Measurements from ENCODE around the gene ABO.
"Not testable (repeated sequence)": the region's sequence is repeated elsewhere in the genome, so short reads cannot be mapped to it uniquely, and the experiment has no call there.

The ABO gene

DNA sequence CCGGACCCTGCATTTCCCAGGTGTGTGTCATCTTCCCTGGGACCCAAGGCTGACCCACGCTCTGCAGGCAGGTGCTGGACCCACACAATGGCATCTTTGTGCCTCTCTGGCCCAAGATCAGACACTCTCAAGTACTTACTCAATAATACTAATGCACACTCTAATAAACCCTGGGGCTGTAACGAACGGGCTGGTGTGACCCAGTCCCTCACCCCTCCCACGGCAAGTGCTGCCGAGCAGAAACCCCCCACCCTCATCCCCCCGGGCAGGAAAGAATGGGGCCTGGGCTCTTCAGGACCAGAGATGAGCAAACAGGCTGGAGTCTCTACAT is 64.8 kb downstream of the ABO start:
- H3K4me1 Mint-ChIP-seq, result no peaks in the 10 kb centered on the region
- peaks cover 25% of the 10 kb centered on the region for H3K27me3 Mint-ChIP-seq
- no peak overlapping the region for H3K4me3 Mint-ChIP-seq
- H3K27ac Mint-ChIP-seq, result no peak overlapping the region
- H3K9me3 Mint-ChIP-seq, result no peaks in the 10 kb centered on the region
- H3K36me3 Mint-ChIP-seq, result no peaks in the 10 kb centered on the region

DNA sequence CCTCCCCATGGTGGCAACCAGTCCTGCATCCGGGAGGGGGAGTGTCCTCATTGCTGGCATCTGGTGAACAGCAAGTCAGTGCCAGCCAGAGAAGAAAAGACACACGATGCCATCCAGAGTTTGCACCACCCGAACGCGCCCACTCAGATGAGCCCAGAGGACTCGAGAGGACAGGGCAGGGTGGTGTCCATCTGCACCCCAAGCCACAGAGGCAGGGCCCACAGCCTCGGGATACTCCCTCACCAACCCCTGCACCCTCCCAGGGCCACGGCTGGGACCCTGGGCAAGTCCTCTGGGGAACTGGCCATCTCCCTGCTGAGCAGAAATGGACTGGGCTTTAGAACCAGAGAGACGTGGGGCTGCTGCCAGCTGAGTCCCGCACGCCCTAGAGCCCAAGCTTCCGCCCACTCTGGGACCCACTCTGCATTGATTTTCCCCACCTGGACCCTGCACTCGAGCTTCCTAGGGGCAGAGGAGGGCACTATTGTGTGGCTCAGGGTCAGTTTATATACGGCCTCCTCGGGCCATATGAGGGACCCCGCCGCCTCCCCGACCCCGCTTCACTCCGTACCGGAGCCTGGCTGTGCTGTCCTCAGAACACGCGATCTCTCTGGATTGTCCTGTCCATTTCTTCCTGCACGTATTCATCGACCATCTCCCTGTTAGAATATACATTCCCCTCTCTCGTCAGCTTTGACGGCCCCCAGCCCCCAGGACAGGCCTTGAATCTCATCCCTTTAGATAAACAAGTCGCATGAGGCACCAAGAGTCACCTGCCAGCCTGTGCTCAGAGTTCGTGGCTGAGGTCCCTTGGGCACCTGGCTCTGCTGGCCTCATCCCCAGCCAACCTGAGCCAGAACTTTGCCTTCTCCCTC is 65.4 kb downstream of the ABO start:
- peaks cover 22% of the 10 kb centered on the region for H3K27me3 Mint-ChIP-seq
- not testable (repeated sequence) for H3K4me1 Mint-ChIP-seq

DNA sequence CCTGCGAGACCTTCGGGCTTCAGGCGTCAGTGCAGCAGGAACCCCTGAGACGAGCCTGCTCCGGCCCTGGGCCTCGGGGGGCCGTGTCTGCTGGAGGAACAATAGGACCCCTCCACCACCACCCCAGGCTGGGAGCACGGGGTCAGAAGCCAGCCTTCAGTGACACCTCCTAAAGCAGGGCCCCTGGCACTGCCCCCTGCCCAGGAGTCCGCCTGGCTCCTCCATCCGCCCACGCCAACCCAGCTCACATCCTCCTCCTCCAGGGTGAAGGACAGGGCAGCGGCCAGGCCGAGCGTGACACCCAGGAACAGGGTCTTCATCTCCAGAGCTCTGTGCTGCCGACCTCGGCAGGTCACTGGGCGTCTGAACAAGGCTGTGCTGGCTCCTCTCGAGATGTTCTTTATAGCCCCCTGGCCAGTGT is 66.1 kb downstream of the ABO start, which contains the start of gene OBP2B:
OBP2B (minus strand) TSS at position 371 of the 421 bp plus-strand sequence; CDS start at position 320, 51 bp downstream.
- not testable (repeated sequence) for H3K36me3 Mint-ChIP-seq, H3K4me1 Mint-ChIP-seq, H3K4me3 Mint-ChIP-seq, H3K27ac Mint-ChIP-seq, H3K9me3 Mint-ChIP-seq
- peaks cover 18% of the 10 kb centered on the region for H3K27me3 Mint-ChIP-seq

More for the DNA sequence above, 65.4 kb downstream of the ABO start:
- not testable (repeated sequence) for H3K4me3 Mint-ChIP-seq, H3K36me3 Mint-ChIP-seq, H3K9me3 Mint-ChIP-seq, H3K27ac Mint-ChIP-seq

DNA sequence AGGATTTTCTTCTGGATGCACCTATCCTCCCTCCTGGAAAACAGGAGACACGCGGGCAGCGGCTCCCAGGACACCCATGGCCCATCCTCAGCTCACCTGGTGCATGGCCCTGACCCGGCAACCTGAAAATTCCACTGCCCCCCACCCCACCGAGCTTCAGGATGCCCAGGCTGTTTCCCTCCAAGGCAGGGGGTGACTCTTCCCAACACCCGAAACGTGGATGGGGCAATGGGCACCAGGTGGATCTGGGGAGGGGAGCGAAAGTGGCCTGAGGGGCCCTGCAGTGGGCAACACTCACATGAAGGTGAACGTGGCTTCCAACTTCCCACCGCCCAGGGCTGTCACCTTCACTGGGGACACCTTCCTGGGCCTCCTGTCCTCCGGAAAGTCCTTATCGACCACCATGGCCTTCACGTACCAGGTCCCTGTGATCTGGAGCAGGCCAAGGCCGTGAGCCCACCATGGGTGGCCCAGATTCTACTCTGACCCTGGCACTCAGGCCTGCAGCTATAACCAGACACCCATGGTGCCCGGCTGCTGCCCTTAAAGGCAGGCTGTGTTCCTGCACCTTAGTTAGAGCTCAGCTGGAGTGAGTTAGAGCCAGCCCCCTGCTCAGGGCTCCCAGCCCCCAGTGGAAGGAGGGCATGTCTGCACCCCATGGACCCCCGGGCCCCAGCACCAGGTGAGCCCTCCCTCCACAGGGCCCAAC is 66.7 kb downstream of the ABO start:
- H3K4me1 Mint-ChIP-seq, H3K4me3 Mint-ChIP-seq, H3K9me3 Mint-ChIP-seq, H3K36me3 Mint-ChIP-seq, H3K27ac Mint-ChIP-seq: not testable (repeated sequence)
- H3K27me3 Mint-ChIP-seq, result peaks cover 18% of the 10 kb centered on the region

- Mint-ChIP-seq H3K36me3 (no peaks in the 10 kb centered on the region), H3K27ac (no peak overlapping the region), H3K27me3 (peaks cover 15% of the 10 kb centered on the region)
These were observed 67.3 kb downstream of the ABO start for GRCh38 chr9:133207540-133208170.

DNA sequence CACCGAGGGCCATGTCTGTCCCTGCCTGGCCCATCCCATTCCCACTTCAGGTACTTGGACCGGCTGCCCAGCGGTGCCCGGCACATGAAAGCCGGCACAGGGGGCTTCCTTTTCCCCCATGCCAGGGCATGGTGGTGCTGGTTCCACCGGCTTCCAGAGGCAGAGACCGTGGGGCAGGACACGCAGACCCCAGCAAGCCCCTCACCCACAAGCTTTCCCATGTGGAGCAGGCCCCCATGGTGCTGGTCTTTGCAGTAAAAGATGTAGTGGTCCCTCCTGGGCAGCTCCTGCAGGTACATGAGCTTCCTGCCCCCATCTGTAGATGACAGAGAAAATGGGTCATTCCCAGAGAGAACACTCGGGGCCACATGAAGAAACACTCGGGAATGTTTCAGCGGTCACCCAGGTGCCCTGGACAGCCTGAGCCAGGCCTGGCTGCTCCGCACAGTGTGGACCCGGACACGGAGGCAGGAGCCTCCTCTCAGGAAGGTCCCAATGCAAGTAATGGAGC is 67.9 kb downstream of the ABO start:
- Mint-ChIP-seq H3K4me1 (no peaks in the 10 kb centered on the region), H3K36me3 (no peaks in the 10 kb centered on the region), H3K27ac (no peak overlapping the region), H3K27me3 (peaks cover 14% of the 10 kb centered on the region), H3K4me3 (no peak overlapping the region), H3K9me3 (no peaks in the 10 kb centered on the region)

More at GRCh38 chr9:133207540-133208170, 67.3 kb downstream of the ABO start:
- H3K9me3 Mint-ChIP-seq, result no peaks in the 10 kb centered on the region
- no peak overlapping the region for H3K4me3 Mint-ChIP-seq
- H3K4me1 Mint-ChIP-seq, result no peaks in the 10 kb centered on the region

- Mint-ChIP-seq H3K4me3 (no peak overlapping the region), H3K27me3 (peaks cover 10% of the 10 kb centered on the region), H3K9me3 (no peaks in the 10 kb centered on the region), H3K4me1 (no peaks in the 10 kb centered on the region), H3K27ac (no peak overlapping the region), H3K36me3 (no peaks in the 10 kb centered on the region)
These were observed 68.7 kb downstream of the ABO start for GRCh38 chr9:133205996-133206931.

DNA sequence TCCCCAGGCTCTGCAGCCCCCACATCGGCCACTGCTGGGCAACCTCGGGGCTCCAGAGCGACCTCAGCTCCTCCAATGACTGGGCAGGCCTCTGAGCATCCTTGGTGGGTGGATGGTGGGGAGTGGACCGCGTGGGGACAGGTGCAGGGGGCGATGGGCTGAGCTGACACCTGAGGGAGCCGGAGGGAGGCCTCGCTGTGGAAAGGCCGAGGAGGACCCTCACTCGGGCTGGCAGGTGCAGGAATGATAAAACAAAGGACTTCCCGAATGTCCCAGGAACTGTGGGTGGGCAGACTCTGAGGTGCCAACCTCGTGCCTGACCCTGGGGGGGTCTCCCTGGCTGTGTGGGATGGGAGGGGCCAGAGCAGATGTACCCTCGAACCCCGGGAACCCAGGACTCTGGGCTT is 69.5 kb downstream of the ABO start:
- H3K4me1 Mint-ChIP-seq, H3K9me3 Mint-ChIP-seq, H3K27ac Mint-ChIP-seq, H3K27me3 Mint-ChIP-seq, H3K4me3 Mint-ChIP-seq, H3K36me3 Mint-ChIP-seq: not testable (repeated sequence)
